HEK293 (cell line): ENCODE measurements around the gene DNAJC7.

Experiments used
- CTCF ChIA-PET: fragments of 350-600 bp; formaldehyde crosslinking; extraction: SDS; loops from one replicate; lab custom pipeline; 2021; ENCODE audit warnings: antibody characterized with exemption; lab: Yijun Ruan, JAX
- POLR2A ChIA-PET: fragments of 300-600 bp; formaldehyde crosslinking; extraction: SDS; loops from one replicate; lab custom pipeline; 2020; ENCODE audit warnings: antibody characterized with exemption, inconsistent platforms; lab: Yijun Ruan, JAX
- H3K27ac ChIP-seq: fragments of 200-500 bp; sonication (Bioruptor generic); 2 replicates; pipeline ENCODE4 v1.5.1; 2014; ENCODE audit warnings: low read depth, low read length, control low read depth, inconsistent platforms; ENCODE audit errors: extremely low read depth
- H3K36me3 ChIP-seq, 2 experiments: fragments of 200-500 bp in 1 of 2; sonication (Bioruptor generic) in 1 of 2; 1 replicate in 1 of 2; 2 replicates in 1 of 2; pipeline ENCODE4 v1.5.1; 2014 to 2017; ENCODE audit warnings: inconsistent platforms in 2 of 2, low read length in 2 of 2; ENCODE audit not compliant: control insufficient read depth in 2 of 2, insufficient read depth in 1 of 2
- H3K4me1 ChIP-seq: fragments of 200-500 bp; sonication (Bioruptor generic); 2 replicates; pipeline ENCODE4 v1.5.1; 2014; ENCODE audit warnings: mild to moderate bottlenecking, low read length, inconsistent platforms; ENCODE audit not compliant: control insufficient read depth, insufficient read depth
- H3K4me3 ChIP-seq: 2 replicates; pipeline ENCODE4 v1.5.1; 2011; ENCODE audit warnings: low read depth, mild to moderate bottlenecking, control low read depth, low read length, moderate library complexity
- H3K9me3 ChIP-seq: fragments of 200-500 bp; sonication (Bioruptor generic); 2 replicates; pipeline ENCODE4 v1.5.1; 2014; ENCODE audit warnings: low read depth, low read length, inconsistent platforms; ENCODE audit not compliant: control insufficient read depth, insufficient read depth
- KLF9 ChIP-seq: fragments of 450-650 bp; formaldehyde crosslinking; IDR thresholded peaks from 2 replicates; pipeline ENCODE4 v1.5.1; 2016; ENCODE audit warnings: missing biosample characterization, missing genetic modification characterization, low read depth
- SP2 ChIP-seq: fragments of 450-650 bp; formaldehyde crosslinking; IDR thresholded peaks from 2 replicates; pipeline ENCODE4 v1.5.1; 2016; ENCODE audit warnings: missing biosample characterization, missing genetic modification characterization
- SP3 ChIP-seq: fragments of 450-650 bp; formaldehyde crosslinking; IDR thresholded peaks from 2 replicates; pipeline ENCODE4 v1.5.1; 2016; ENCODE audit warnings: missing biosample characterization, missing genetic modification characterization
- SP7 ChIP-seq: fragments of 450-650 bp; formaldehyde crosslinking; IDR thresholded peaks from 2 replicates; pipeline ENCODE4 v1.5.1; 2016; ENCODE audit warnings: missing biosample characterization, missing genetic modification characterization
- TCF7L2 ChIP-seq: IDR thresholded peaks from 2 replicates; pipeline ENCODE4 v1.6.1; 2011; ENCODE audit warnings: low read depth, mild to moderate bottlenecking, inconsistent platforms, low read length, moderate library complexity, borderline replicate concordance
- YY1 ChIP-seq: fragments of 450-650 bp; formaldehyde crosslinking; IDR thresholded peaks from 2 replicates; pipeline ENCODE4 v1.5.1; 2018; ENCODE audit warnings: missing biosample characterization, missing genetic modification characterization
- ZBTB20 ChIP-seq: fragments of 450-650 bp; formaldehyde crosslinking; IDR thresholded peaks from 2 replicates; pipeline ENCODE4 v1.5.1; 2016; ENCODE audit warnings: missing biosample characterization, missing genetic modification characterization
- ZFHX2 ChIP-seq: fragments of 450-650 bp; formaldehyde crosslinking; conservative IDR thresholded peaks from 2 replicates; pipeline ENCODE4 v1.5.1; 2016; ENCODE audit warnings: missing biosample characterization, missing genetic modification characterization
- ZIC2 ChIP-seq: fragments of 450-650 bp; formaldehyde crosslinking; IDR thresholded peaks from 2 replicates; pipeline ENCODE4 v1.5.1; 2016; ENCODE audit warnings: missing biosample characterization, missing genetic modification characterization
- ZNF121 ChIP-seq: fragments of 450-650 bp; formaldehyde crosslinking; IDR thresholded peaks from 2 replicates; pipeline ENCODE4 v1.5.1; 2016; ENCODE audit warnings: missing biosample characterization, missing genetic modification characterization
- ZNF169 ChIP-seq: fragments of 450-650 bp; formaldehyde crosslinking; IDR thresholded peaks from 2 replicates; pipeline ENCODE4 v1.5.1; 2016; ENCODE audit warnings: missing biosample characterization, missing genetic modification characterization
- ZNF324 ChIP-seq: fragments of 450-650 bp; formaldehyde crosslinking; IDR thresholded peaks from 2 replicates; pipeline ENCODE4 v1.5.1; 2016; ENCODE audit warnings: missing biosample characterization, missing genetic modification characterization
- ZNF391 ChIP-seq: fragments of 450-650 bp; formaldehyde crosslinking; IDR thresholded peaks from 2 replicates; pipeline ENCODE4 v1.5.1; 2016; ENCODE audit warnings: low read depth, missing biosample characterization, missing genetic modification characterization, borderline replicate concordance
- ZNF529 ChIP-seq: fragments of 450-650 bp; formaldehyde crosslinking; IDR thresholded peaks from 2 replicates; pipeline ENCODE4 v1.5.1; 2017; ENCODE audit warnings: missing genetic modification characterization, missing biosample characterization; ENCODE audit not compliant: insufficient replicate concordance
- ZNF560 ChIP-seq: fragments of 450-650 bp; formaldehyde crosslinking; IDR thresholded peaks from 2 replicates; pipeline ENCODE4 v1.5.1; 2017; ENCODE audit warnings: missing biosample characterization, missing genetic modification characterization, borderline replicate concordance
- ZNF600 ChIP-seq: fragments of 450-650 bp; formaldehyde crosslinking; IDR thresholded peaks from 2 replicates; pipeline ENCODE4 v1.5.1; 2016; ENCODE audit warnings: missing biosample characterization, missing genetic modification characterization
- ZSCAN16 ChIP-seq: fragments of 450-650 bp; formaldehyde crosslinking; IDR thresholded peaks from 2 replicates; pipeline ENCODE4 v1.5.1; 2016; ENCODE audit warnings: missing biosample characterization, missing genetic modification characterization
- ZSCAN30 ChIP-seq: fragments of 450-650 bp; IDR thresholded peaks from 2 replicates; pipeline ENCODE4 v1.5.1; 2018; ENCODE audit warnings: missing biosample characterization, mild to moderate bottlenecking, missing genetic modification characterization, moderate library complexity
- TF ChIP-seq, protein P1 (sequence below): fragments of 450-650 bp; formaldehyde crosslinking; IDR thresholded peaks from 2 replicates; pipeline ENCODE4 v1.5.0; 2017; ENCODE audit warnings: missing biosample characterization, missing genetic modification characterization, borderline replicate concordance
- TF ChIP-seq, protein P2 (sequence below): fragments of 450-650 bp; formaldehyde crosslinking; IDR thresholded peaks from 2 replicates; pipeline ENCODE4 v1.5.1; 2016; ENCODE audit warnings: missing biosample characterization, missing genetic modification characterization
- TF ChIP-seq, protein P3 (sequence below): fragments of 450-650 bp; formaldehyde crosslinking; IDR thresholded peaks from 2 replicates; pipeline ENCODE4 v1.5.1; 2016; ENCODE audit warnings: missing biosample characterization, missing genetic modification characterization
- TF ChIP-seq, protein P4 (sequence below): fragments of 450-650 bp; formaldehyde crosslinking; IDR thresholded peaks from 2 replicates; pipeline ENCODE4 v1.5.1; 2016; ENCODE audit warnings: missing biosample characterization, missing genetic modification characterization, low read depth

DNAJC7 gene

DNA sequence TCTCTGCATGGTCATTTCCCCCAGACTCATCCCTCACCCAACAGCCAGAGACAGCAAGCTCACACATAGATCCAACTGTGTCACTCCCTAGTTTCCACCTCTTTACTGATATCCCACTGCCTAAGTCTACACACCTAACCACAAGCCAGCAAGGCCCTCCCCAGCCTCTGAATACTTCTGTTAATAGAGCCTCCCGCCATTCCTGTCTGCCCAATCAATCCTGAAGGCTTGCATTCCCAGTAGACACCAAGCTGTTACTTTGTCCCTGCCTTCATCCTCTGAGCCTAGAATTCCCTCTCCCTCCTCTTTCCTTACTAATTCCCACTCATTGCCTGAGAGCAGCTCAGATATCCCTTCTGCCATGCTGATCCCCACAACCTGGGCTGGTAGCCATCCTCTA lies 28.5 kb upstream of the DNAJC7 start:
- H3K27ac ChIP-seq = no peak overlapping the region
- no peaks in the 10 kb centered on the region; the same call in 1 of the 2 replicates for H3K4me1 ChIP-seq
- ChIA-PET CTCF (interaction anchor here (0.8 to 2.9 kb wide), 4 partner anchors 11 to 56 kb away, joined by 3 to 17 read pairs (median 4); no protein-coding TSS in a partner anchor), POLR2A (interaction anchor here (1.0 kb wide), 2 partner anchors 28 to 46 kb away, joined by 3 read pairs; partner anchors contain the start of gene DNAJC7)
- no peaks in the 10 kb centered on the region for H3K36me3 ChIP-seq
- TF ChIP-seq KLF9 = no peak
- TF ChIP-seq, protein P1, sequence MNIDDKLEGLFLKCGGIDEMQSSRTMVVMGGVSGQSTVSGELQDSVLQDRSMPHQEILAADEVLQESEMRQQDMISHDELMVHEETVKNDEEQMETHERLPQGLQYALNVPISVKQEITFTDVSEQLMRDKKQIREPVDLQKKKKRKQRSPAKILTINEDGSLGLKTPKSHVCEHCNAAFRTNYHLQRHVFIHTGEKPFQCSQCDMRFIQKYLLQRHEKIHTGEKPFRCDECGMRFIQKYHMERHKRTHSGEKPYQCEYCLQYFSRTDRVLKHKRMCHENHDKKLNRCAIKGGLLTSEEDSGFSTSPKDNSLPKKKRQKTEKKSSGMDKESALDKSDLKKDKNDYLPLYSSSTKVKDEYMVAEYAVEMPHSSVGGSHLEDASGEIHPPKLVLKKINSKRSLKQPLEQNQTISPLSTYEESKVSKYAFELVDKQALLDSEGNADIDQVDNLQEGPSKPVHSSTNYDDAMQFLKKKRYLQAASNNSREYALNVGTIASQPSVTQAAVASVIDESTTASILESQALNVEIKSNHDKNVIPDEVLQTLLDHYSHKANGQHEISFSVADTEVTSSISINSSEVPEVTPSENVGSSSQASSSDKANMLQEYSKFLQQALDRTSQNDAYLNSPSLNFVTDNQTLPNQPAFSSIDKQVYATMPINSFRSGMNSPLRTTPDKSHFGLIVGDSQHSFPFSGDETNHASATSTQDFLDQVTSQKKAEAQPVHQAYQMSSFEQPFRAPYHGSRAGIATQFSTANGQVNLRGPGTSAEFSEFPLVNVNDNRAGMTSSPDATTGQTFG = no peak
- TF ChIP-seq YY1 (tag by site-specific recombination) = no peak
- TF ChIP-seq ZNF560 (tag by site-specific recombination) = no peak
- TF ChIP-seq ZNF324 (tag by site-specific recombination) = no peak
- no peak for TF ChIP-seq ZNF121 (tag by site-specific recombination)
- TF ChIP-seq, protein P2, sequence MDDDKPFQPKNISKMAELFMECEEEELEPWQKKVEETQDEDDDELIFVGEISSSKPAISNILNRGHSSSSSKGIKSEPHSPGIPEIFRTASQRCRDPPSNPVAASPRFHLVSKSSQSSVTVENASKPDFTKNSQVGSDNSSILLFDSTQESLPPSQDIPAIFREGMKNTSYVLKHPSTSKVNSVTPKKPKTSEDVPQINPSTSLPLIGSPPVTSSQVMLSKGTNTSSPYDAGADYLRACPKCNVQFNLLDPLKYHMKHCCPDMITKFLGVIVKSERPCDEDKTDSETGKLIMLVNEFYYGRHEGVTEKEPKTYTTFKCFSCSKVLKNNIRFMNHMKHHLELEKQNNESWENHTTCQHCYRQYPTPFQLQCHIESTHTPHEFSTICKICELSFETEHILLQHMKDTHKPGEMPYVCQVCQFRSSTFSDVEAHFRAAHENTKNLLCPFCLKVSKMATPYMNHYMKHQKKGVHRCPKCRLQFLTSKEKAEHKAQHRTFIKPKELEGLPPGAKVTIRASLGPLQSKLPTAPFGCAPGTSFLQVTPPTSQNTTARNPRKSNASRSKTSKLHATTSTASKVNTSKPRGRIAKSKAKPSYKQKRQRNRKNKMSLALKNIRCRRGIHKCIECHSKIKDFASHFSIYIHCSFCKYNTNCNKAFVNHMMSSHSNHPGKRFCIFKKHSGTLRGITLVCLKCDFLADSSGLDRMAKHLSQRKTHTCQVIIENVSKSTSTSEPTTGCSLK (tag by site-specific recombination) = no peak
- TF ChIP-seq SP2 (tag by site-specific recombination) = no peak
- no peak for TF ChIP-seq ZNF529 (tag by site-specific recombination)
- no peak for TF ChIP-seq ZSCAN30
- peak; percentile 21; the same call in 1 of the 2 replicates for TF ChIP-seq ZBTB20 (tag by site-specific recombination)
- peak; percentile 34; the same call in 1 of the 2 replicates for TF ChIP-seq ZIC2
- TF ChIP-seq ZNF391 (tag by site-specific recombination) = no peak
- TF ChIP-seq, protein P3, sequence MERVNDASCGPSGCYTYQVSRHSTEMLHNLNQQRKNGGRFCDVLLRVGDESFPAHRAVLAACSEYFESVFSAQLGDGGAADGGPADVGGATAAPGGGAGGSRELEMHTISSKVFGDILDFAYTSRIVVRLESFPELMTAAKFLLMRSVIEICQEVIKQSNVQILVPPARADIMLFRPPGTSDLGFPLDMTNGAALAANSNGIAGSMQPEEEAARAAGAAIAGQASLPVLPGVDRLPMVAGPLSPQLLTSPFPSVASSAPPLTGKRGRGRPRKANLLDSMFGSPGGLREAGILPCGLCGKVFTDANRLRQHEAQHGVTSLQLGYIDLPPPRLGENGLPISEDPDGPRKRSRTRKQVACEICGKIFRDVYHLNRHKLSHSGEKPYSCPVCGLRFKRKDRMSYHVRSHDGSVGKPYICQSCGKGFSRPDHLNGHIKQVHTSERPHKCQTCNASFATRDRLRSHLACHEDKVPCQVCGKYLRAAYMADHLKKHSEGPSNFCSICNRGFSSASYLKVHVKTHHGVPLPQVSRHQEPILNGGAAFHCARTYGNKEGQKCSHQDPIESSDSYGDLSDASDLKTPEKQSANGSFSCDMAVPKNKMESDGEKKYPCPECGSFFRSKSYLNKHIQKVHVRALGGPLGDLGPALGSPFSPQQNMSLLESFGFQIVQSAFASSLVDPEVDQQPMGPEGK (tag by site-specific recombination) = no peak
- TF ChIP-seq ZSCAN16 = peak; percentile 74; the same call in 1 of the 2 replicates
- TF ChIP-seq ZFHX2 = no peak
- TF ChIP-seq, all 188 proteins: peak for 3
- H3K4me3 ChIP-seq = no peak overlapping the region
- H3K9me3 ChIP-seq = no peaks in the 10 kb centered on the region

DNA sequence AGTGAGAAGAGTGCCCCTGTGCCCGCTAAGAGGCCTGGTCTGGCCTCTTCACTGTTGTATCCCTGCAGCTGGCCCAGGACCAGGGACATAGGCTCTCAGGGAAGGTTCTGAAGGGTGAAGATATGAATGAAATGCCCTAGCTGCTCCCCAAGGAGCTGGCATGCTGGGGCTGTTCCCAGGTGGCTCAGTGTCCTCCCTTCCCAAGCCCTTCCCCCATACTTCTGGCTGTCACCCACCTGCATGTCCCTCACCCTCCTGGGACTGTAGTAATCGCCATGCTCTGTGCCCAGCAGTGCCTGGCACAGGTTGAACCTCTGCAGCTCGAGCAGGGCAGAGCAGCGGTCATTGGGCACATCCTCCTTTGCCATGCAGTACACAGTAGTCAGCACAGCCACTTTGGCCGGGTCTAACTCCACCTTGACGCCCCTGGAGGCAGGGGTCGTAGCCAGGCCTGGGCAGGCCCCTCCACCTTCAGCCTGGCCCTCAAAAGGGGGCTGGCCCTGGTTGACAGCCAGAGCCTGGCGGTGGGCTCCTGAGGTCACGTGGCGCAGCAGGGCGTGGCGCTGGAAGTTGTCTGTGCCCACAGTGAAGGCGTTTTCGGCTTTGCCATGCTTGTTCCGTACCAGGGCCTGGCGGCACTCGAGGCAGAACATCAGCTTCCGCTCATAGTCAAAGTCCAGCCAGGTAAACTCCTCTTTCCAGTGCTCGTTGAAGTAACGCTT lies 25.5 kb upstream of the DNAJC7 start:
- Histone ChIP-seq H3K4me1 (no peaks in the 10 kb centered on the region), H3K36me3 (no peaks in the 10 kb centered on the region), H3K4me3 (no peak overlapping the region), H3K9me3 (no peaks in the 10 kb centered on the region), H3K27ac (no peak overlapping the region)
- ChIA-PET CTCF (interaction anchor here (0.6 to 2.1 kb wide), 4 partner anchors 13 to 242 kb away, joined by 4 to 13 read pairs (median 4); partner anchors contain the start of gene NKIRAS2), POLR2A (interaction anchor here (0.5 to 0.7 kb wide), 2 partner anchors 47 to 56 kb away, joined by 3 to 4 read pairs; no protein-coding TSS in a partner anchor)
- TF ChIP-seq SP7 (no peak), SP3 (tag by site-specific recombination) (no peak), ZNF121 (tag by site-specific recombination) (no peak), ZNF169 (tag by site-specific recombination) (no peak), TCF7L2 (no peak), ZNF600 (tag by site-specific recombination) (peak; percentile 43; the same call in 1 of the 2 replicates)
- TF ChIP-seq, protein P4, sequence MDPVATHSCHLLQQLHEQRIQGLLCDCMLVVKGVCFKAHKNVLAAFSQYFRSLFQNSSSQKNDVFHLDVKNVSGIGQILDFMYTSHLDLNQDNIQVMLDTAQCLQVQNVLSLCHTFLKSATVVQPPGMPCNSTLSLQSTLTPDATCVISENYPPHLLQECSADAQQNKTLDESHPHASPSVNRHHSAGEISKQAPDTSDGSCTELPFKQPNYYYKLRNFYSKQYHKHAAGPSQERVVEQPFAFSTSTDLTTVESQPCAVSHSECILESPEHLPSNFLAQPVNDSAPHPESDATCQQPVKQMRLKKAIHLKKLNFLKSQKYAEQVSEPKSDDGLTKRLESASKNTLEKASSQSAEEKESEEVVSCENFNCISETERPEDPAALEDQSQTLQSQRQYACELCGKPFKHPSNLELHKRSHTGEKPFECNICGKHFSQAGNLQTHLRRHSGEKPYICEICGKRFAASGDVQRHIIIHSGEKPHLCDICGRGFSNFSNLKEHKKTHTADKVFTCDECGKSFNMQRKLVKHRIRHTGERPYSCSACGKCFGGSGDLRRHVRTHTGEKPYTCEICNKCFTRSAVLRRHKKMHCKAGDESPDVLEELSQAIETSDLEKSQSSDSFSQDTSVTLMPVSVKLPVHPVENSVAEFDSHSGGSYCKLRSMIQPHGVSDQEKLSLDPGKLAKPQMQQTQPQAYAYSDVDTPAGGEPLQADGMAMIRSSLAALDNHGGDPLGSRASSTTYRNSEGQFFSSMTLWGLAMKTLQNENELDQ (tag by site-specific recombination) = no peak
